DLD1 (cell line): Measurements from ENCODE around the gene ZNHIT2.
"Not testable (repeated sequence)": the region's sequence is repeated elsewhere in the genome, so short reads cannot be mapped to it uniquely, and the experiment has no call there.

Source experiments
- in situ Hi-C: cut with HindIII; loops from 2 replicates; pipeline ENCODE4 v1.10.0; 2017; ENCODE audit warnings: low sequenced_read_pairs

ZNHIT2 gene

GRCh38 chr11:65120831-65121230, 3.3 kb upstream of the ZNHIT2 start:
- in situ Hi-C loops = no loop called here

GRCh38 chr11:65119670-65119995, 2.1 kb upstream of the ZNHIT2 start:
- in situ Hi-C loops = no loop called here

- in situ Hi-C loops = not testable (repeated sequence)
These were observed 1.6 kb upstream of the ZNHIT2 start for GRCh38 chr11:65118891-65119669.

GRCh38 chr11:65118097-65118837, 766 bp upstream of the ZNHIT2 start:
- in situ Hi-C loops = no loop called here

GRCh38 chr11:65116370-65117205, 913 bp downstream of the ZNHIT2 start:
- in situ Hi-C loops = no loop called here

GRCh38 chr11:65115361-65116082, 2.0 kb downstream of the ZNHIT2 start:
- in situ Hi-C loops = no loop called here

GRCh38 chr11:65114538-65115171, 2.8 kb downstream of the ZNHIT2 start:
- in situ Hi-C loops = no loop called here

- in situ Hi-C loops = no loop called here
These were observed 3.7 kb downstream of the ZNHIT2 start for GRCh38 chr11:65113839-65114238.

- in situ Hi-C loops = no loop called here
These were observed 4.1 kb downstream of the ZNHIT2 start for GRCh38 chr11:65113361-65113756.

GRCh38 chr11:65112546-65113360, 4.7 kb downstream of the ZNHIT2 start:
- in situ Hi-C loops = no loop called here

GRCh38 chr11:65111744-65112545, 5.6 kb downstream of the ZNHIT2 start, which contains the start of gene TM7SF2:
TSS of gene TM7SF2 (plus strand) at chr11:65111872. CDS start at chr11:65112016, 144 bp downstream.
- in situ Hi-C loops = no loop called here

GRCh38 chr11:65111159-65111743, 6.2 kb downstream of the ZNHIT2 start:
- in situ Hi-C loops = no loop called here

- in situ Hi-C loops = no loop called here
These were observed 7.1 kb downstream of the ZNHIT2 start for GRCh38 chr11:65110354-65110861.

- in situ Hi-C loops = no loop called here
These were observed 8.0 kb downstream of the ZNHIT2 start for GRCh38 chr11:65109231-65110198.

- in situ Hi-C loops = no loop called here
These were observed 8.9 kb downstream of the ZNHIT2 start for GRCh38 chr11:65108469-65109123.

GRCh38 chr11:65107751-65108468, 9.6 kb downstream of the ZNHIT2 start:
- in situ Hi-C loops = no loop called here
